ENCODE data around the gene MYO1D.

The MYO1D gene

DNA sequence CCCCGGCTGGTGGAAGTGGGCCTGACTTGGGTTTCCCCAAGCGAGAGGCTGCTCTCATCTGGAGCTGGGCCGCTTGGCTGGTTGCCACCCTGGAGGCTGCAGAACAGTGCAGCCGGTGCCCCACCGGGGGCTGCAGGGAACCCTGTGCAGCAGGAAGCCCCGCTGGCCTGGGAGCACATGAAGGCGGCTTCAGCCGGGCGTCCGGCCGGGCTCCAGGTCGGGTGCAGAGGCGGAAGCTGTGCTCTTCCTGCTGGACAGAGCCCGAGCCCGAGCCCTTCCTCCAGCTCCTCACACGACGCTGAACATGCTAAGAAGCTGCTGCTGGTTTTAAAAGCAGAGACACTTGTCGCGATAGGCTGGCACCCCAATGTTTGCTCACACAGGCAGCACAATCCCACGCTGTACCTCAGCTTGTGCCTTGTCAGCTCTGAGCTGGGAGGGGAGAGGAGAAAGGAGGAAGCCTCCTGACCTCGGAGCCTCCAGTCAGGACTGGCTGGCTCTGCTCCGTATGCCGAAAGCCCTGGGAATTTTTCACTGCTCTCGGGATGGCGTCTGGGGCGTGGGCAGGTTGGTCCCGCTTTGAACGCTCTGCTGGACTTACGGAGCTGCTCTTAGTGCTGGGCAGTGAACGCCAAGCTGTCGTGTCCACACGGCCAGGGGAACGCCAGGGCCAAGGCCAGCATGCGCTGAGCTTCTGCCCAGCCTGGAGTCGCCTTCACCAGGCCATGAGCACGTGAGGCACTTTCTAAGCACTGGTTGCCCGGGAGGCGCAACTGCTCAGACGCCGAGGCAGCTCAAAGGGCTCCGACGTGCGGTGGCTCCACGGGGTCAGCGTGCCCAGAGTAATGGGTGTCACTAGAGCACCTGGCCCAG is 381.3 kb downstream of the MYO1D start:
- DNase-seq: no peak

DNA sequence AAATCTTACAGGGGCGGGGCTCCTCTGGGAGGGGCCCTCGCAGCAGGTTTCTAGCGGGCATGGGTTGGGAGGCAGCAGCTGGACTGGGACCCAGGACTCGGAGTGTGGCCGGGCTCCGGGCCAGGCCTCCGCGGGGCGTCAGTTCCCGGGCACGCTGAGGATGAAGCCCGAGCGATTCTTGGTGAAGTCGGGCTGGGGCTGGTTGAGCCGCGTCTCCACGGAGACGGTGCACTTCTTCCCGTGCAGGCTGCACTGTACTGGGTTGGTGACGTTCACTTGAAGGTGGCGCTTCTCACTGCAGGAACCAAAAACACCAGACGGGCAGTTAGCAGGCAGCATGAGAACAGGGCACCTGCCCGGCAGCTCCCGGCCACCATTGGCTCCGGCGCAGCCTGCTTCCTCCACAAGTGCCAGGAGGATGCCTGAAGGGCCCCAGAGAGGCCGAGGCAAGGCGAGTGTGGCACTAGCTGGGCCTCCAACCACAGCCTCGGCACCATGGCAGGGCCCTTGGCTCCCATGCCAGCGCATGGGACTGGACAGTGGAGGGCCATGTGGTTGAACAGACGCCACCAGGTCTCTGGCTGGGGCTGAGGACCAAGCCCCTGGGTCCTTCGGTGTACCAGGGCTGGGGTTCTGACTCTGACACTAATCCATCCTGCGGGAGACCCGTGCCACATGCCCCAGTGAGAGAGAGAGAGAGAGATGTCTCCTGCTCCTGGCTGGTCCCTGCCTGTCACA is 382.1 kb downstream of the MYO1D start:
- DNase-seq: peak; percentile 28

DNA sequence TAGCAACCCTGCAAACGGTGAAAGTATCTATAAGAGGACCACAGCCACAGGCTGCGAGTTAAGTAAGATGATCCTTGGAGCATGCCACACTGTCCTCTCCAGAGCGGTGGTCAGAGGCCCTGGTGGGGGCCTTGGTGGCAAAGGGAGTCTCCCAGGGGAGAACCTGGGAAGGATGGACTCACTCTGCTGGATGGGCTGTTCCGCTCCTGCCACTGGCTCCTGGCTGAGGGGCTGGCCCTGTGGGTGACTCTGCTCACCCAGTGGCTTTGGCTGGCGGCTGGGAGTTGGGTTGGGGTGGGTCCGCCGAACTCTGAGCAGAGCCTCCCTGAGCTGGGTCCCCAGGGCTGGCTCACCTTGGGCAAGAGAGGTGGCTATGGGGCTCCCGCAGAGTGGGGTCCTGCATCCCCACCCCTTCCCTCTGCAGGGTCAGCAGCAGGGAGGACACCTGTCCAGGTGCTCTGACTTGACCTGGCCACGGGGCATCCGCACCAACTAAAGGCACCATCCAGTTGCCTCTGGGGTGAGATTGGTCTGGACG is 382.9 kb downstream of the MYO1D start:
- DNase-seq: no peak

DNA sequence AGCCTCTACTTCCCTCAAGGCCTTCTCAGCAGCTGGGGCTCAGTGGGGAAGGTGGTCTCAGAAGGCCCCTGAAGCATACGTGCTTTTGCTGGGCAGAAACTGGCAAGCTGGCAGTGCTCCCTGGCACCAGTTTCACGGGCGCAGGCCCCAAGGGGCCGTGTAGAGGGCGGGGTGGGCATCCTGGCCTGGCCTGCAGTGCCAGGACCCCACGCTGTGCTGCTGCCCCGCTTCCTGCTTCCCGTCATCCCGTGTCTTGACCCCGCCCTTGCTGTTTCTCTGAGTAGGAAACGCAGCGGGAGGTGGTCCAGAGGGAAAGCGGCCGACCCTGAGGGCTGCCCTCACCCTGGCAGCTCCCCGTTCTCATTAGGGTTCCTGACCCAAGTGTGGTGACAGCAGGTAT is 383.4 kb downstream of the MYO1D start:
- DNase-seq: no peak

DNA sequence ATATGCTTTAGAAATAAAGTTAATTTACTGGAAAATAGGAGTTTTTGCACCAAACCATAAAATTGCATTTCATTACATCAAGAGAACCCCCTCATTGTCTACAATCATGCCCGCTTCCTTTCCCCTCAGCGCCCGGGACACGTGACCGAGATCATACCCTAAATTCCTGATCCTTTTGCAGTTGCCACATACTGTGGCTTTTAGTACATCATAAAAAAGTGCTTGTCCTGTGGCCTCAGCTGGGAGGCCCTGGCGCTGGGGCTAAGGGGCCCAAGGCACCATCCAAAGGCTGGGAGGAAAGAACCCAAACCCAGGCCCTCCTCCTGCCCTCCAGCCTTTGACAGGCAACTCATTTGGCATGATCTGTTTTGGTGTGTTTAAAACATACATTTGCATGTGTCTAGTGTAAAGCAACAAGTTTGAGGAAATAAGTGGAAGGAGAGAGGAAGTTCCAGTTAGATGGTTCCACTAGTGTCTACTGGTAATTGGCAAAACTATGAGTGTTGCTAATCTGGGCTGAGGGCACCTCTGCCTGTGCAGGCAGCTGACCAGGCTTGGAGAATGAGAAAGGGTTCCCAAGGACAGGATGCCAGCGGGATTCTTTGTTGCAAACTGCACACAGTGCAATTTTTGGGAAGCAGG is 384.2 kb downstream of the MYO1D start:
- DNase-seq: no peak

DNA sequence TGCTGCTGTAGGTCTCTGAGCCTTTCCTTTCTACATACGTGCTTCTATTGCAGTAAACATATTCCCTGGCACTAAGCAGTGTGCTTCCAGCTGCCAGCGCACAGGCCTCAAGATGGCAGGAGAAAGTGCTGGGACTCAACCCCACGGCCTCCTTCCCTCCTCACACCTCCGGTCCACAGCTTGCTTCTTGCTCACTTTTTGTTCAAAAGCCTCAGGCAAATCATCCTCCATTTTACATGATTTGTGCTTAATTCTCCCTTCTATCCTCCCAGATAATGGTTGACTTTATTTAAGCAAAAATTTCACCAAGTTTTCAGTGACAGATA is 384.7 kb downstream of the MYO1D start:
- DNase-seq: no peak

DNA sequence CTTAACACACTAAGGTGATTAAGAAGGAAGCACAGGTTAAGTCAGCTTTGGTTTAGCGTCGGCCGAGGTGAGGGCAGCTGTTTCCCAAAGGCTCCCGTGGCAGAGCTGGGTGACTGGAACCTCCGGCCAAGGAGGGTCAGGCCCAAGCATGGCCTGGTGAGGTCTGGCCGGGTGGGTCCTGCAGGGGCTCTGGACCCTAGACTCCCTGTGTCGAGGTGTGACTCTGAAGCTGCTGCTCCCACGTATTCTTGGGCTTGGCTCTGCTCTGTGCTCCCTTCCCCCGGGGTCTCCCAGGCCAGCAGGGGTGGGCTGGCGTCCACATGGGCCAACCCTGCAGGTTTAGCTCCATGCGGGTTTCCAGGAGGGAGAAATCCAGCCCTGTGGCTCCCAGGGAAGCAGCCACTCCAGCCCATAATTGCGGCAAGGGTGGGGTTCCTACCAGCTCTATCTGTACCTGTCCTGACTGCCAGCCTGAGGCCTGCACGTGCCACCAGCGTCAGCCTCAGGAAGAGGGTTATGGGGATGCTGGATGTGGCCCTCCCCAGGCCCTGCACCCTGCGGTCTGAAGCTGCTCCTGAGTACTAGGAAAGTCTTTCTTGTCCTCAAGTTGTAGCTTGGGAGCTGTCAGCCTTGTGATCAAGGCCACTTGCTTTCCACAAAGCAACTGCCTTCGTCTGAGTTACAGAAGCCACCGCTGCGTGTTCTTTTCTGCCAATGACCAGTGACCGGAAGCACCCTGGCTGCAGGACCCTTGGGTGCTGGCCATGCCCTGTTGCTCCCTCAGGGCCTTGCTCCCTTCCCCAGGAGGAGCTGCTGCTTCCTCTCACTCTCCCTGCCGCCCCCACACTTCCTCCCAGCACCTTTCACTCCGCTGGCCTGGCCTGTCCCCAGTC is 385.3 kb downstream of the MYO1D start:
- DNase-seq: no peak

DNA sequence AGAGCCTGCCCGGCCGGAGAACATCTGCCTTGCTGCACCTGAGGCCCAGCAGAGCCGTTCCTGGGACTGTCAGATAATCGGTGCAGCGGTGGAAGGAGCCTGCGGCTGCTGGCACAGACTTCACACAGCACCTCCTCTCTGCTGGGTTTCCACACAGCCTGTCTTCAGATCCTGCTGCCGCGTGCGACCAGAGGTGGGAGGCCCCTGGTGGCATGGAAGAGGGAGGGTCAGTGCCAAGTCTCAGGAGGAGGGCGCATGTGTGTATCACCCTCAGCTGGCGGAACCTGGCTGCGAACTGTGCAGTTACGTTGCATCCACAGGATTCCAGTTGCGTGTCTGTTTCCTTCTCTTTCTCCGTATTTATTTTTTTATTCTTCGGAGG is 386.8 kb downstream of the MYO1D start:
- no peak for DNase-seq

DNA sequence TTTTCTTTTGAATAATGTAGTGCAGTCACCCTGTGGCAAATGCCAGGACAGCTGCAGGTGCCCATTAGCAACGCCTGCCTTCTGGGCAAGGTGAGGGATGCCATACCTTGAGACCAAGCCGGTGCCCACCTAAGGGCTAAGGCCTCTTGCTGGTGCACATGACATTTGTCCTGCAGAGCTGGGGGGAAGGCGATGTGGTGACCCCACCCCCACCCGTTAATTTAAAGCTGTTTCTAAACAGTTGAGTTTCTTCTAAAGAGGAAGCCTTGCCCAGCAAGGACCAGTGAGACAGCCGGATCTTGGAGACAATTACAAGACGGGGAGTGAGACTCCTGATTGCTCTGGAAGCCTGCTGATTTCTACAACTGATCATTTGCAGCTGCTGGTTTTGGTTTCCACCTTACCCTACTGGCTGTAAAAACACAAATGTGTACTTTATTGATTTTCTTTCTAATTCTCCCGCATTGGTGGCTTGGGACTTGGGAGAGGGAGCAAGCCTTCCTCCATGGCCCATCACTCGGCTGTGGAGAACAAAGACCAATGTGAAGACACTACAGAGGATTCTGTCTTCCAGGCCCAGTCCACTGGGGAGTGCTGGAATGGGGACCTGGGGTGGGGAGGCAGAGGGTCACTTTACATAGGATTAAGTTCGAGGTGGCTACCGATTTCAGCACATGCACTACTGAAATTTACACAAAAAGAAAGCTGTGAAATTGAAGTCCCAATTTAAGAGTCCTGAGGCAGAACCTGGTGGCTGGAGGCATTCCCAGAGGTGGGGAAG is 387.4 kb downstream of the MYO1D start:
- DNase-seq: no peak

DNA sequence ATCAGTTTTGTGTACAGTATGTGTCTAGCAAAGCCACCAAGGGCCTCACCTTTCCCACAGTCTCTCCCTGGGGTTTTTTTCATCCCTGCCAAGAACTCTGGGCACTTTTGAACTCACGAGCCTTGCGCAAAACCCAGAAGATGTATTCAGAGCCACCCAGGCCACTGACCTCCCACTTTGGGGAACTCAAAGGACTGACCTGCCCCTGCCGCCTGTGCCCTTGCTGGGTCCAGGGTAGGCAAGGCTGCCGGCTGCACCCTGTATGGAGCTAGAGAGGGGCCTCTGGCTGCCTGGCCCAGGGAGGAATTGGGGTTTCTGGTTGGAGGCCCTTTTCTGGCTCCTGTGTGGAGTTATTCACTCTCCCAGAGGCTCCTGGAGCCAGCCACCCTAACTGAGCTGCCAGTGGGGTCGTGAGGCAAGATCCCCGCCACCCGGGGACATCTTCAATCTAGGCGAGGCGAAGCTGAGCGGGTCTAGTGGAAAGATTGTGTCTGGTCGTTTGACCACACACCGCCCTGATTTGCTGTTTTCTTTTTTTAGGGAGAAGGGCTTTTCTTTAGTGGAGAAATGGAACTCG is 388.2 kb downstream of the MYO1D start:
- DNase-seq: no peak

DNA sequence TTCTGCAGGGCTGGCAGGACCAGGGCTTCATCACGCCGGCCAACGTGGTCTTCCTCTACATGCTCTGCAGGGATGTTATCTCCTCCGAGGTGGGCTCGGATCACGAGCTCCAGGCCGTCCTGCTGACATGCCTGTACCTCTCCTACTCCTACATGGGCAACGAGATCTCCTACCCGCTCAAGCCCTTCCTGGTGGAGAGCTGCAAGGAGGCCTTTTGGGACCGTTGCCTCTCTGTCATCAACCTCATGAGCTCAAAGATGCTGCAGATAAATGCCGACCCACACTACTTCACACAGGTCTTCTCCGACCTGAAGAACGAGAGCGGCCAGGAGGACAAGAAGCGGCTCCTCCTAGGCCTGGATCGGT is 388.8 kb downstream of the MYO1D start:
- no peak for DNase-seq

DNA sequence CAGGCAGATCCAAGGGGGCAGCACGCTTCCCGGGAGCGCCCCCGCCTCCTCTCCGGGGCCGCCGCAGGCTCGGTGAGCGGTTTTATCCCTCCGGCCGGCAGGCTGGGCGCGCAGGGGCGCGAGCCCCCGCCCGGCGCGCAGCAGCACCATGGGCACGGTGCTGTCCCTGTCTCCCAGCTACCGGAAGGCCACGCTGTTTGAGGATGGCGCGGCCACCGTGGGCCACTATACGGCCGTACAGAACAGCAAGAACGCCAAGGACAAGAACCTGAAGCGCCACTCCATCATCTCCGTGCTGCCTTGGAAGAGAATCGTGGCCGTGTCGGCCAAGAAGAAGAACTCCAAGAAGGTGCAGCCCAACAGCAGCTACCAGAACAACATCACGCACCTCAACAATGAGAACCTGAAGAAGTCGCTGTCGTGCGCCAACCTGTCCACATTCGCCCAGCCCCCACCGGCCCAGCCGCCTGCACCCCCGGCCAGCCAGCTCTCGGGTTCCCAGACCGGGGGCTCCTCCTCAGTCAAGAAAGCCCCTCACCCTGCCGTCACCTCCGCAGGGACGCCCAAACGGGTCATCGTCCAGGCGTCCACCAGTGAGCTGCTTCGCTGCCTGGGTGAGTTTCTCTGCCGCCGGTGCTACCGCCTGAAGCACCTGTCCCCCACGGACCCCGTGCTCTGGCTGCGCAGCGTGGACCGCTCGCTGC is 389.3 kb downstream of the MYO1D start:
- no peak for DNase-seq

DNA sequence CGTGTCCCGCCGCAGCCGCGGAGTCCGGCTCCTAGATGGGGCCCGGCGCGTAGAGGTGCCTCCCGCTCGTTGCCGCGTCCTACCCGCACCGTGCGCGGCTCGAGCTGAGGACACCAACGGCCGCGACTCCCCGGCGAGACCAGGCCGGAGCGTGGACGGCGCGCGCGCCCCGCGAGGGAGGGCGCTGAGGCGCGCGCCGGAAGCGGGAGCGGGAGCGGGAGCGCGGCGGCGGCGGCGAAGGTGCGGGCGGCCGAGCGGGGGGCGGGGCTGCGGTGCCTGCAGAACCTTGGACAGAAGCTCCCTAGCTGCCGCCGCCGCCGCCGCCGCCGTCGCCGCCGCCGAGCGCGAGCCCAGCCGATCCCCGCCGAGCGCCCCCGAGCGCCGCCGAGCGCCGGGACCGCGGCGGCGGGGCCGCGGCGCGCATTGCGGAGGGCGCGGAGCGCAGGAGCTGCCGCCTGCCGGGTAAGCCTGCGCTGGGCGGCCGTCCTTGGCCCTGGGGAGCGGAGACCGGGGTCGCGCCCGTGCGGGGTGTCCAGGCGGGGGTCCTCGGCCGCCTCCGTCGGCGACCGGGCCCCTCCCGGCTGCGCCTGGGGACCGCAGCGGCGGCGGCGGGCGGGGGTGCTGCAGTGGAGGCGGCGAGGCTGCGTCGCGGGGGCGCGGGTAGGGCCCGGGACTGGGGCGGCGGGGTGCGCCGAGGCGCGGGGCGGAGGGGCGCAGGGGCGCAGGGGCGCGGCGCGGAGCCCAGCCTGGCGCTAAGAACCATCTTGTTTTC is 390.0 kb downstream of the MYO1D start, which contains the start of gene CDK5R1:
Gene CDK5R1, plus strand, starts transcription at position 293 of the 772 bp plus-strand sequence. CDS start 628 bp downstream, outside the sequence.
- peak; percentile 66 for DNase-seq

DNA sequence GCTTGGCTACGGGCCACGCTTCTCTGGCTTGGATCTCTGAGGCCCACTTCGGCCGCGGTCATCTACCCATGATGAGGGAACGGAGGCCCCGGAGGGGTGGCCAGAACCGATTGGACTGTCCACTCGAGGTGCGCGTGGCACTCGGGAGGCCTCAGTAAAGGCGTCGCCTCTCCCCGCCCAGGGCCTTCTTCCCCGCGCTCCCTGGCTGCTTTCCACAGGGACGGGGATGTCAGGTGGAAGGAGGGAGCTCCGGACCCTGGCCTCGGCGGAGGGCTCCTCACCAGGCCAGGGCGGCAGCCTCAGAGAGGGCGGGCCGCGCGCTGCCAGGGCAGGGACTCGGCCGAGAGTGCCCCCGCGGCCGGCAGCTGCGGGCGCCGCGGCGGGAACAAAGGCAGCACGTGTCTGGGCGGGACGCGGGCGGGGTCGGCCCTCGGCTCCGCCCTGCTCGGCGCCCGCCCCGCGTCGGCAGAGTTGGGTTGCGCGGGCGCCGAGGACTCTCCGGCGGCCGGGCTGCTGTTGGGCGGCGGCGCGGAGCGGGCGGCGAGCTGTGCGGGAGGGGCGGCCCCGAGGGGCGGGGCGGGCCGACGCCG is 390.7 kb downstream of the MYO1D start:
- peak; percentile 77 for DNase-seq

DNA sequence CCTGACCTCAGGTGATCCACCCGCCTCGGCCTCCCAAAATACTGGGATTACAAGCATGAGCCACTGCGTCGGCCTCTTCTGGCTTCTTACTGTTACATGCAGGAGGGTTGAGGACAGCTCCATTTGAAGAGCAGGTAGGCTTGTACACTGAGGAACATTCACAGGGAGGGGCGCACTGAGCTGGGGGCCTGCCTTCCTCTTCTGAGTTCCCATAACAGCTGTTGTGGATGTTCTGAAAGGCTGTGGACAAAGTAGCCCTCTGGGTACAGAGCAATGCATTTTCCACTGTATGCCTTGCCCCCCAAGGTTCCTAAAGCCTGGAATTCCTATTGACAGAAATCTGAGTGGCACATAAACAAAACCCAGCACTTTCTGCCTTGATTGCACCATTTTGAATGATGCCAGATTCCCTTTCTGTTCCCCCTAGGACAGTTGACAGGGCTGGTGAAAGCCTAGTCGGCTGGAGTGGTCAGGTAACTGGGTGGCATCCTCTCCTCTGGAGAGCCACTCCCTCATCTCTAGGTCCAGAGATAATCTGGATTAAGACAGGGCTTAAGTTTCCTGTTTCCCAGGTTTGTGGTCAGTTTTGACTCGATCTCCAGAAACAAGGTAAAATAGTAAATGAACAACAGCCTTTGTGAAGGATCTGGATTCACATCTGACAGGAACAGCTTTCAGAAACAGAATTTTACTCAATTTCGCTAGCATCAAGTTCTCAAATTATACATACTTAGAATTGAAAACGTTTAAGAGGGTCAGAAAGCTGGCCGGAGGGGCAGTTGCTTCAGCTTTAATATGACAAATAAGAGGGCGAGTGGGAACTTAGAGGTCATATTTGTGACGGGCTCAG is 391.4 kb downstream of the MYO1D start:
- DNase-seq: no peak

DNA sequence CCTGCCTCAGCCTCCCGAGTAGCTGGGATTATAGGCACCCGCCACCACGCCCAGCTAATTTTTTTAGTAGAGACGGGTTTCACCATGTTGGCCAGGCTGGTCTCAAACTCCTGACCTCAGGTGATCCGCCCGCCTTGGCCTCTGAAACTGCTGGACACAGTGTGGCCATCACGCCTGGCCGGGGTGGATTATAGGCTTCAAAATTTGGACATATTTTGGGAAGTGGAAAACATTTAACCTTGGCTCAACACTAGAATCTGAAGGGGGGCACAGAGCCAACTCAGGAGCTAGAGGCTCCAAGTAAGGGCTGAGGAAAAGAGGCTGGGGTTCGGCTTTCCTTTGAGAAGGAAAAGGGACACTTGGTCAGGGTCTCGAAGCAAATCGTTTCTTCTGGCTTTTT is 392.3 kb downstream of the MYO1D start:
- no peak for DNase-seq

DNA sequence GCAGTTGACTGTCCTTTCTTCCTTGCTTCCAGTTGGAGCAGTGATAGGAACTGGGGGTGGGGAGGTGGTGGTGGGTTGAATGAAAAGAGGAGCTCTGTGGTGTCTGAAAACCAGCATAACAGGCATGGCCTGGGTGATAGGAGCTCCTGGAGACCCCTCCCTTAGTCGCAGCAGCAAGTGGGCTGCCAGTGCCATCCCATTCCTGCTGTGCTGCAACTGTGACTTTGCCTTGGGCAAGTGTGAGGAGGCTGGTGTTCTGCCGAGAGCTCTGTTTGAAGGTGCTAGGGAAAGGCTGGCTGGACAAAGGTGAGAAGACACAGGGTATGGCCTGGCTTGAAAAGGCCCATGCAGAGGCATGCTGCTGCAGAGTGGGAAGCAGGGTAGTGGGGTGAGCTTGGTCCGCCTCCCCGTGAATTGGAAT is 392.9 kb downstream of the MYO1D start:
- no peak for DNase-seq

DNA sequence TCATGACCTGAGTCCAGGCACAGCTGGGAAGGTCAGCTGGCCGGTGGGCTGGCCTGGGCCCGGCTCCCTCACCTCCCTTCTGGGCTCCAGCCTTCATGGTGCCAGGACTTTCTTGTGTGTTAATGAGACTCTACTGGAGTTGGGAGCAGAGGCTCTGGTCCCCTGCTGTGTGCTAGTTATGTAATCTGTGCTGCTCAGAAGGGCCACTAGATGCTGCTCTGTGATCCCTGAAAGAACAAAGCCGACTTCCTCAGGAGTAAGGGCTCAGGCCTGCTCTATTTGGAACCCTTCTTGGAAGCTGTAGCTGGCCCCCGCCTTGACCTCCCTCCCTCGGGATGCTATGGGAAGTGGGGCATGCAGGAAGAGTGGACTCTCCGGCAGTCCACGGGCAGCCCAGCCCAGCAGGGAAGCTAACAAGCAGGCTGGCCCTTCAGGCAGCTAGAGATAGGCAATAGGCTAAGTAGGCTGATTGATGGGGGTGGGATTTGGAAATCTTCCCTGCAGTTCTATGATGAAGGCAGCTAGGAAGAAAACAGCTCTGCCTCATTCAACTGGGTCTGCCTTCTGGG is 393.4 kb downstream of the MYO1D start:
- peak; percentile 57 for DNase-seq
